Endometrium (tissue), 2 donors: ENCODE data around the gene TMEM63A.
"Not testable (repeated sequence)": the region's sequence is repeated elsewhere in the genome, so short reads cannot be mapped to it uniquely, and the experiment has no call there.

Experiments used
- FAIRE-seq: peaks from 2 replicates; lab custom pipeline; 2012; peaks lifted over from hg19 to GRCh38; lab: Jason Lieb, UNC
- donor health status: control.
- donor health status: control.

TMEM63A gene

GRCh38 chr1:225820522-225821120, 61.6 kb downstream of the TMEM63A start:
- FAIRE-seq = no peak

- no peak for FAIRE-seq
These were observed 62.6 kb downstream of the TMEM63A start for GRCh38 chr1:225819346-225820192.

- no peak for FAIRE-seq
These were observed 64.0 kb downstream of the TMEM63A start for GRCh38 chr1:225818229-225818628.

GRCh38 chr1:225817611-225818061, 64.5 kb downstream of the TMEM63A start:
- no peak for FAIRE-seq

- no peak for FAIRE-seq
These were observed 65.3 kb downstream of the TMEM63A start for GRCh38 chr1:225816643-225817538.

- FAIRE-seq = no peak
These were observed 66.5 kb downstream of the TMEM63A start for GRCh38 chr1:225815526-225816178.

GRCh38 chr1:225815090-225815489, 67.1 kb downstream of the TMEM63A start:
- FAIRE-seq = not testable (repeated sequence)

GRCh38 chr1:225814381-225814780, 67.8 kb downstream of the TMEM63A start:
- FAIRE-seq = no peak

- no peak for FAIRE-seq
These were observed 68.8 kb downstream of the TMEM63A start for GRCh38 chr1:225813214-225813964.

- FAIRE-seq = no peak
These were observed 69.5 kb downstream of the TMEM63A start for GRCh38 chr1:225812488-225813213.

- FAIRE-seq = no peak
These were observed 70.3 kb downstream of the TMEM63A start for GRCh38 chr1:225811622-225812487.

GRCh38 chr1:225810579-225811538, 71.3 kb downstream of the TMEM63A start:
- FAIRE-seq = not testable (repeated sequence)

GRCh38 chr1:225809842-225810578, 72.2 kb downstream of the TMEM63A start, which contains the start of gene EPHX1:
Gene EPHX1, plus strand, starts transcription at chr1:225810124. Its CDS starts 18,606 bp downstream, at chr1:225828730.
- no peak for FAIRE-seq

- no peak for FAIRE-seq
These were observed 74.0 kb downstream of the TMEM63A start for GRCh38 chr1:225808136-225808535.

GRCh38 chr1:225806736-225807135, 75.4 kb downstream of the TMEM63A start:
- not testable (repeated sequence) for FAIRE-seq

- no peak for FAIRE-seq
These were observed 75.9 kb downstream of the TMEM63A start for GRCh38 chr1:225806249-225806648.

- FAIRE-seq = not testable (repeated sequence)
These were observed 81.0 kb downstream of the TMEM63A start for GRCh38 chr1:225801146-225801545.
